Esophagus muscularis mucosa (tissue), 4 donors: Measurements from ENCODE around the gene PDGFC. TPM values are rescaled to one million over a fixed set of nuclear protein-coding genes. Genes with fewer than 3 reads are reported as not detected.

Experiments
- DNase-seq: peaks from one replicate; pipeline ENCODE4 v3.0.0-alpha.2; 2017; ENCODE audit errors: extremely low spot score
- H3K27ac ChIP-seq, 4 donors: fragments of 200-600 bp; sonication (generic); replicated peaks in 1 of 4; 1 replicate in 3 of 4; 2 replicates in 1 of 4; pipeline ENCODE4 v1.5.1; 2016 to 2019; ENCODE audit warnings: mild to moderate bottlenecking in 1 of 4
- H3K27me3 ChIP-seq, 4 donors: fragments of 200-600 bp; sonication (generic); one replicate each; pipeline versions ENCODE4 v1.5.1 to v1.6.0; 2016 to 2019
- H3K36me3 ChIP-seq, 4 donors: fragments of 200-600 bp; sonication (generic); one replicate each; pipeline ENCODE4 v1.5.1; 2016 to 2019
- H3K4me1 ChIP-seq, 4 donors: fragments of 200-600 bp; sonication (generic); one replicate each; pipeline ENCODE4 v1.5.1; 2016 to 2019
- H3K4me3 ChIP-seq, 4 donors: fragments of 200-600 bp; sonication (generic); 1 replicate in 2 of 4; 2 replicates in 2 of 4; pipeline ENCODE4 v1.5.1; 2016 to 2019; ENCODE audit warnings: mild to moderate bottlenecking in 4 of 4, moderate library complexity in 1 of 4
- H3K9me3 ChIP-seq, 4 donors: fragments of 200-600 bp; sonication (generic); 1 replicate in 3 of 4; 2 replicates in 1 of 4; pipeline ENCODE4 v1.5.1; 2016 to 2019
- EP300 ChIP-seq: sonication (generic); formaldehyde crosslinking; IDR thresholded peaks from one replicate; pipeline ENCODE4 v1.6.1; 2017; ENCODE audit warnings: antibody characterized with exemption
- POLR2A ChIP-seq: fragments of 450-650 bp; IDR thresholded peaks from one replicate; pipeline ENCODE4 v1.6.1; 2017; ENCODE audit warnings: antibody characterized with exemption, moderate library complexity, mild to moderate bottlenecking, low read depth
- POLR2AphosphoS5 ChIP-seq, 2 donors: sonication (generic); formaldehyde crosslinking; IDR thresholded peaks; one replicate each; pipeline ENCODE4 v1.6.1; 2017; ENCODE audit warnings: antibody characterized with exemption in 2 of 2
- WGBS: methylation state at CpG from one replicate; pipeline ENCODE4 v1.1.5; 2018; 5-methylcytosine and 5-hydroxymethylcytosine counted together
- intact Hi-C: fragments of 100-400 bp; cut with DNase I; formaldehyde crosslinking; loops from one replicate; pipeline ENCODE4 v1.15.1; 2023
- total RNA-seq, 4 donors: library from RNA; depleted of rRNA; stranded (reverse); fragments of >200 nt; gene quantifications; one replicate each; pipeline versions ENCODE4 v1.1.0 to v1.2.1, GENCODE V29; 2016
- TF ChIP-seq, protein P1 (sequence below), 3 experiments: fragments of 200-600 bp in 2 of 3; fragments of 450-650 bp in 1 of 3; sonication (generic) in 2 of 3; IDR thresholded peaks; one replicate each; pipeline ENCODE4 v1.5.1; 2017 to 2019; ENCODE audit warnings: antibody characterized with exemption in 3 of 3, mild to moderate bottlenecking in 2 of 3, moderate library complexity in 1 of 3

Gene PDGFC
- total RNA-seq, 4 donors from 2014 or later = 25.3 to 38.3 (median 30.0) TPM

DNA sequence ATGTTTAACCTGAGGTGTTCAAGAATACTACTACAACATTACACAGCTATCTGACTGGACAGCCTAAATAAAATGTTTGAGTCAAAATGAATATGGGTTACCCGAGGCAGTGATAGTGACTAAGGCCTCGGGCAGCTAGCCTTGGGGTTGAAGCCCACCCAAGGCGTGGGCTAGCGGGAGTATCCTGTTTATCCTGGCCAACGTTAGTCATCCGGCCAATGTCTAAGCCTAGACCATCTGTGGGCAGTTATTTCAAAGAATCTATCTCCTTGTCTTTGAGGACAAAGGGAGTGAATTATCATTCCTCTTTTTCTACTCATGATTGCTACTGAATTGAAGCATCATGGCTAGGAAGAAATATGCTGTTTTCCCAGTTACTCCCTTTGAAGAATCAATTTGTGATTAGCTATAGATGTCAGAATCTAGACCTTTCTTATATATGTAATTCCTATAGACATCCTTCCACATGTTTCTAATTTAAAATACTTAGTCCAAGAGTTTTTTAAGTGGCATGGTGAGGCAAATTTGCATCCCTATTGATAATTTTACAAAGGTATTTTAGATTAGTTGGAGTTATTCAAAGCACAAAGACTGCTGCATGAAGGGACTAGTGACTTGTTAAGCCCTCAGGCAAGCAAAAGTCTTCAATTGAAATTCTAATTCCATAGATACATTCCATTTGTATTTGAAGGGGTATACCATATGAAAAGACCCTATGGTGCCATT is 6.0 kb upstream of the PDGFC start:
- no peak overlapping the region for H3K4me3 ChIP-seq
- 71% methylated on average over 6 of the region's 6 CpGs for WGBS
- no peak overlapping the region for H3K27ac ChIP-seq
- no peaks in the 10 kb centered on the region for H3K9me3 ChIP-seq
- DNase-seq = no peak
- intact Hi-C loops = no loop called here
- no peak for TF ChIP-seq POLR2A
- TF ChIP-seq, protein P1, sequence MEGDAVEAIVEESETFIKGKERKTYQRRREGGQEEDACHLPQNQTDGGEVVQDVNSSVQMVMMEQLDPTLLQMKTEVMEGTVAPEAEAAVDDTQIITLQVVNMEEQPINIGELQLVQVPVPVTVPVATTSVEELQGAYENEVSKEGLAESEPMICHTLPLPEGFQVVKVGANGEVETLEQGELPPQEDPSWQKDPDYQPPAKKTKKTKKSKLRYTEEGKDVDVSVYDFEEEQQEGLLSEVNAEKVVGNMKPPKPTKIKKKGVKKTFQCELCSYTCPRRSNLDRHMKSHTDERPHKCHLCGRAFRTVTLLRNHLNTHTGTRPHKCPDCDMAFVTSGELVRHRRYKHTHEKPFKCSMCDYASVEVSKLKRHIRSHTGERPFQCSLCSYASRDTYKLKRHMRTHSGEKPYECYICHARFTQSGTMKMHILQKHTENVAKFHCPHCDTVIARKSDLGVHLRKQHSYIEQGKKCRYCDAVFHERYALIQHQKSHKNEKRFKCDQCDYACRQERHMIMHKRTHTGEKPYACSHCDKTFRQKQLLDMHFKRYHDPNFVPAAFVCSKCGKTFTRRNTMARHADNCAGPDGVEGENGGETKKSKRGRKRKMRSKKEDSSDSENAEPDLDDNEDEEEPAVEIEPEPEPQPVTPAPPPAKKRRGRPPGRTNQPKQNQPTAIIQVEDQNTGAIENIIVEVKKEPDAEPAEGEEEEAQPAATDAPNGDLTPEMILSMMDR (IDR thresholded peaks at IDR 0.05) = no peak
- no peak for TF ChIP-seq EP300
- TF ChIP-seq POLR2AphosphoS5 (IDR thresholded peaks at IDR 0.05) = no peak
- no peaks in the 10 kb centered on the region for H3K27me3 ChIP-seq
- peaks cover 2 to 5% (median 3%) of the 10 kb centered on the region in 4 donors for H3K4me1 ChIP-seq
- H3K36me3 ChIP-seq = no peaks in the 10 kb centered on the region

DNA sequence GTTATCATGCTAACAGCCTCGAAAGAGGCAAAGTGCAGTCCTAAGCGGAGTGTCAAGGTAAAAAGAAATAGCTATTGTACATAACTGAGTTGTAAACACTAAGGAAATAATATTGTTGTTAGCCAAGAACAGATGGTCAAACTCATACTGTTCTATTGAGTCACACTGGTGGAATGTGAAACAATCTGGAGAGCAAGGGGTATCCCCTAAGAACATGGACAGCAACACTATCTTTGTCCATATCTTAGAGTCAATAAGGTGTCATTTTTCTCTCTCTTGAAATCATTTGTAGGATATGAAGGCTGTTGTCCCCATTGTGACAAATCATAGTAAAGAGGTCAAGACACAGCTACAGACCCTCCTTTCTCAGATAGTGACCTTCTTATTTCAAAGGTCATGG is 4.5 kb upstream of the PDGFC start:
- WGBS = 79% methylated on average over 2 of the region's 2 CpGs
- Histone ChIP-seq H3K4me3 (no peak overlapping the region), H3K27me3 (no peaks in the 10 kb centered on the region), H3K27ac (no peak overlapping the region), H3K36me3 (no peaks in the 10 kb centered on the region), H3K9me3 (no peaks in the 10 kb centered on the region), H3K4me1 (peaks cover 4 to 12% (median 8%) of the 10 kb centered on the region in 4 donors)
- no peak for DNase-seq
- intact Hi-C loops = no loop called here
- TF ChIP-seq, protein P1 (IDR thresholded peaks at IDR 0.05) = no peak
- TF ChIP-seq POLR2AphosphoS5 (IDR thresholded peaks at IDR 0.05) (no peak), EP300 (no peak), POLR2A (no peak)

DNA sequence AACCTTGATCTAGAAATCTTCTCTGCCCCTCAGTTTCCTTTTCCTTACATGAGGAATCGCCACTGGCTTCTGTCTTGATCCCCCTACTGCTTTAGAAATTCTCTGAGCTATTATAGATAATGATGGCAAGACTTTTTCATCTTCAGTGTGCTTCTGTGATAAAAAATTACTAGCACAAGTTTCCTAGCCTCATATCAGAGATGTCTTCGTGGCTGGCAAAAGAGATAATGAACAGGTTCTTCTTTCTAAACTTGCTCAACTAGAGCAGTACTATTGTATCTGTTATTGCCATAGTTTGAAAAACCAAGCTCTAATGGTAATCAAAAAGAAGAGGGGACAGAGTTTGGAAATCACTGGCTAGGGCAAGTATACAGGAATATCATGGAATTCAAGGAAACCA is 4.1 kb upstream of the PDGFC start:
- 94% methylated on average over 2 of the region's 2 CpGs for WGBS
- TF ChIP-seq, protein P1 (IDR thresholded peaks at IDR 0.05) = no peak
- TF ChIP-seq POLR2AphosphoS5 (IDR thresholded peaks at IDR 0.05) (no peak), EP300 (no peak), POLR2A (no peak)
- no peaks in the 10 kb centered on the region for H3K9me3 ChIP-seq
- H3K4me3 ChIP-seq = no peak overlapping the region
- intact Hi-C loops = no loop called here
- H3K36me3 ChIP-seq = no peaks in the 10 kb centered on the region
- H3K4me1 ChIP-seq = peaks cover 4 to 13% (median 8%) of the 10 kb centered on the region in 4 donors
- H3K27me3 ChIP-seq = no peaks in the 10 kb centered on the region
- no peak overlapping the region for H3K27ac ChIP-seq
- DNase-seq = no peak

DNA sequence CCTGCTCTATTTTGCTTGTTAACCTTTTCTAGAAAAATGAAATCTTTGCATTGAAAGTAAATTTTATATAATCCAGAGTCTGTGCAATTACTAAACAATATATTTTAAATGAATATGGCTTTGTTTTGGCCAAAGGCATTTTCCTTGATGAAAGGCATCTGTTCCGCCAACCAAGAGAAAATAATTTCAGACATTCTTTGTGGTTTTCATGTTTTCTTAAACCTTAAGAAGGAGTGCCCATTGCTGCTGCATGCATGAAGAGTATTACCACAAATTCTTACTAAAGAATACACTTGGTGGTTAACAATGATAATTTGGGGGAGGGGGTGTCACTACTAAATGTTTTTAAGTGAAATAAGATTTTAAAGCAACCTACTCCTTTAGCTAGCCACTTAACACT is 2.7 kb upstream of the PDGFC start:
- Histone ChIP-seq H3K4me3 (no peak overlapping the region), H3K27me3 (no peaks in the 10 kb centered on the region), H3K36me3 (no peaks in the 10 kb centered on the region), H3K4me1 (peaks cover 10 to 26% (median 20%) of the 10 kb centered on the region in 4 donors), H3K9me3 (no peaks in the 10 kb centered on the region), H3K27ac (no peak overlapping the region)
- intact Hi-C loops = loop anchor here (5.0 kb wide), 2 partner anchors 73 to 382 kb away; no protein-coding TSS in a partner anchor
- TF ChIP-seq, protein P1 (IDR thresholded peaks at IDR 0.05) = no peak
- no peak for TF ChIP-seq EP300
- no peak for DNase-seq
- WGBS = 98% methylated on average over 1 of the region's 1 CpG
